Activated naive CD4-positive, alpha-beta T cell treated with anti-CD3 and anti-CD28 coated beads, Interleukin-2, amount 50 U/mL, for 24 hours (primary cell): Measurements from ENCODE around the gene SEC63.
"Not testable (repeated sequence)": the region's sequence is repeated elsewhere in the genome, so short reads cannot be mapped to it uniquely, and the experiment has no call there.

Experiments used
- H3K27ac Mint-ChIP-seq: one replicate; pipeline ENCODE4 v1.8.0; 2021; ENCODE audit warnings: mild to moderate bottlenecking, mixed read lengths
- H3K27me3 Mint-ChIP-seq: one replicate; pipeline ENCODE4 v1.8.0; 2021; ENCODE audit warnings: mixed read lengths
- H3K36me3 Mint-ChIP-seq: one replicate; pipeline ENCODE4 v1.8.0; 2021; ENCODE audit warnings: mixed read lengths
- H3K4me1 Mint-ChIP-seq: one replicate; pipeline ENCODE4 v1.8.0; 2021; ENCODE audit warnings: mixed read lengths
- H3K4me3 Mint-ChIP-seq: one replicate; pipeline ENCODE4 v1.8.0; 2021; ENCODE audit warnings: mild to moderate bottlenecking, mixed read lengths
- H3K9me3 Mint-ChIP-seq: one replicate; pipeline ENCODE4 v1.8.0; 2021; ENCODE audit warnings: mixed read lengths

SEC63 gene

DNA sequence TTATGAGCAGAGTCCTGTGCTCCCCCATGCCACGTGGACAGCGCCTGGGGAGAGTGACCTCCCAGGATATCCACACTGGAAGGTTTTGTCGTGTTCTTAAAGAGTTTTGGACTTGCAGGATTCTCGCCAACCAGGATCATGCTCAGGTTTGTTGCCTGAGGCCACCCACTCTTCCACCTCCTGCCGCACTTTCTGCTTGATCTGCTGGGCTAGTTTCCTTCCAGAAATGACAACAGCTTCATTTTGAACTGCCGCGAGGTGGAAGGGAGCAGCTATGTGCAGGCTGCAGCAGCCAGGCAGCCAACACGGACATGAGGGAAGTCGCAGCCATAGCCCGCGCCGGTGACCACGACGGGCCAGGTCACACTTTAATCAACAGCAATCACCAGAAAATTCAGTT, 27.7 kb upstream of the SEC63 start:
- Mint-ChIP-seq H3K27me3 (no peaks in the 10 kb centered on the region), H3K27ac (no peak overlapping the region)

GRCh38 chr6:107983811-107984210, 25.8 kb upstream of the SEC63 start:
- no peaks in the 10 kb centered on the region for H3K9me3 Mint-ChIP-seq
- H3K27ac Mint-ChIP-seq, result no peak overlapping the region
- H3K27me3 Mint-ChIP-seq, result no peaks in the 10 kb centered on the region
- no peak overlapping the region for H3K4me3 Mint-ChIP-seq
- no peaks in the 10 kb centered on the region for H3K4me1 Mint-ChIP-seq
- no peaks in the 10 kb centered on the region for H3K36me3 Mint-ChIP-seq

More for the DNA sequence above, 27.7 kb upstream of the SEC63 start:
- Mint-ChIP-seq H3K36me3 (no peaks in the 10 kb centered on the region), H3K9me3 (no peaks in the 10 kb centered on the region), H3K4me1 (no peaks in the 10 kb centered on the region), H3K4me3 (no peak overlapping the region)

DNA sequence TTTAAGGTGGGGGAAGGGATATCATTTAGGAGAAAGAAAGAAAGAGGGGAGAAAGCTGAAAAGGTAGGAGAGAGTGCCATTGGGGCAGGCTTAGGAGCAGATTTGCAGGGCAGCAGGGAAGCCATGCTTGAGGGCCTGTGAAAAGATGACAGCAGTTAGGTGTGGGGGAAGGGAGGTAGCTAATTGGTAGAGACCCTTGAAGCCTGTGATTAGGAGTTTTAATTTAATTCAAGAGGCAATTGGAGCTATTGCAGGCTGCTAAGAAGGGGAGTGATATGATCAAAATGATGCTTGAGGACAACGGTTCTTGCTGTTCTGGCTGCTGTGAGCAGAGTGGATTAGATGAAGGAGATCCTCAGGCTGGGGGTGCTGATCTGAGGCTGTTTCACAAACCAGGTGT, 24.5 kb upstream of the SEC63 start:
- Mint-ChIP-seq H3K27me3 (no peaks in the 10 kb centered on the region), H3K27ac (no peak overlapping the region), H3K4me1 (no peaks in the 10 kb centered on the region), H3K36me3 (no peaks in the 10 kb centered on the region), H3K4me3 (no peak overlapping the region), H3K9me3 (no peaks in the 10 kb centered on the region)

GRCh38 chr6:107981695-107982094, 23.7 kb upstream of the SEC63 start:
- Mint-ChIP-seq H3K27ac (no peak overlapping the region), H3K4me1 (no peaks in the 10 kb centered on the region), H3K36me3 (no peaks in the 10 kb centered on the region), H3K9me3 (no peaks in the 10 kb centered on the region), H3K4me3 (no peak overlapping the region), H3K27me3 (no peaks in the 10 kb centered on the region)

DNA sequence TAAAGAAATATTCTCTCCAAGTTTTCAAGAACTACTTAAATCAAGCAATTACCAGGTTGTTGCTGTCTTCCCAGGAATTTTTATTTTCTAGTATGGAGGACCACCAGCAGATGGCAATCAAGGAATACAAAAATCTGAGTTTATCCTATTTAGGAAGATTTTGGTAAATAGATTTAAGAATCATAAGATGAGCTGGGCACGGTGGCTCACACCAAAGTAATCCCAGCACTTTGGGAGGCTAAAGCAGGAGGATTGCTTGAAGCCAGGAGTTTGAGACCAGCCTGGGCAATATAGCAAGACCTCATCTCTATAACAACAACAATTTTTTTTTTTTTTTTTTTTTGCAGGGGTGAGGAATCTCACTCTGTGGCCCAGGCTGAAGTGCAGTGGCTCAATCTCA, 19.3 kb upstream of the SEC63 start:
- Mint-ChIP-seq H3K27ac (no peak overlapping the region), H3K36me3 (no peaks in the 10 kb centered on the region), H3K4me1 (no peaks in the 10 kb centered on the region), H3K4me3 (no peak overlapping the region), H3K9me3 (no peaks in the 10 kb centered on the region), H3K27me3 (no peaks in the 10 kb centered on the region)

GRCh38 chr6:107976155-107976783, 18.3 kb upstream of the SEC63 start:
- Mint-ChIP-seq H3K4me1 (no peaks in the 10 kb centered on the region), H3K9me3 (no peaks in the 10 kb centered on the region), H3K27me3 (no peaks in the 10 kb centered on the region), H3K27ac (no peak overlapping the region), H3K36me3 (no peaks in the 10 kb centered on the region), H3K4me3 (no peak overlapping the region)

DNA sequence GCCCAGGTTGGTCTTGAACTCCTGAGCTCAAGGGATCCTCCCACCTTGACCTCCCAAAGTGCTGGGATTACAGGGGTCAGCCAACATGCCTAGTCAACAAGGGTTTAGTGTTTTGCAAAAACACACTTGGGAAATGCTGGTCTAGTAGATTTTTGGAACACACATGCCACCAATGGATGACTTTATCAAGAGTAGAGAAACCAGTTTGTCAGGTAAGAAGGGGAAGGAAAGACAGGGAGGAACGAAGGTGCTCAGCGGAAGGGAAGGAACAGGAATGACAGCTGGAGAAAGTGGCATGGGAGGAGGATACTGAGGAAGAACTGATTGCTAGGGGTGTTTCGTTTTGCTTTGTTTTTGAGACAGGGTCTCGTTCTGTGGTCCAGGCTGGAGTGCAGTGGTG, 15.6 kb upstream of the SEC63 start:
- Mint-ChIP-seq H3K27ac (no peak overlapping the region), H3K27me3 (no peaks in the 10 kb centered on the region), H3K36me3 (no peaks in the 10 kb centered on the region), H3K4me1 (no peaks in the 10 kb centered on the region), H3K4me3 (no peak overlapping the region), H3K9me3 (no peaks in the 10 kb centered on the region)

DNA sequence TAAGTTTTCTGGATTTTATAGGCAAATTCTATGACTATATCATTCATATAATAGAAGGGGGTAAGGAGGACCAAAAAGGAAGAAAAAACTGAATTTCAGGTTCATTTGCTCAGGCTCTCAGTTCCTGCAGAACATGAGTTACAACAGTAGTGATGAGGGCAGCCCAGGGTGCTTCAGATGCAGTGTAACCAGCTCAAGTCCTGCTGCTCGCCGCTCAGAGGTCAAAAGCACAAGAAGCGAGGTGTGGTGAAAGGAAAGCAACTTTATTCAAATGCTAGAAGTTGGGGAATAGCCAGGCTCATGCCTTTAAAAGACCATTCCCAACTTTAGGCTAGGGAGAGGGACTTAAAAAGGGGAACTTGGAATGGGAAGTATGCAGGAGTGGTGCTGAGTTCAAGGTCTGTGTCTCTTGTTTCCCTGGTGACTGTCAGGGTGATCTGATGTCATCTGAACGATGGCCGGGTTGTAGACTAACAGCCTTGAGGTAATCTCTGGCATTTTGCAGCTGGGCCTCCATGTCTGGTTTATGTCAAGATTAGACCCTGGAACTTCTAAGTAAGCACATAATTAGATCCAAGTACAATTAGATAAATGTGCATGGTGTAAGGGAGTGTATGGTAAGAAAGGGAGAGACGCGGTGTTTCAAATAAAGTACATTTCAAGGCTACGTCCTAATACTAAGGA, 14.5 kb upstream of the SEC63 start:
- H3K36me3 Mint-ChIP-seq, result no peaks in the 10 kb centered on the region
- H3K27ac Mint-ChIP-seq, result no peak overlapping the region
- no peaks in the 10 kb centered on the region for H3K4me1 Mint-ChIP-seq
- H3K27me3 Mint-ChIP-seq, result no peaks in the 10 kb centered on the region
- no peaks in the 10 kb centered on the region for H3K9me3 Mint-ChIP-seq
- no peak overlapping the region for H3K4me3 Mint-ChIP-seq

GRCh38 chr6:107971181-107971580, 13.2 kb upstream of the SEC63 start:
- Mint-ChIP-seq H3K27me3 (no peaks in the 10 kb centered on the region), H3K4me3 (no peak overlapping the region), H3K4me1 (no peaks in the 10 kb centered on the region), H3K27ac (peak overlapping the region; percentile 38), H3K9me3 (no peaks in the 10 kb centered on the region), H3K36me3 (no peaks in the 10 kb centered on the region)

DNA sequence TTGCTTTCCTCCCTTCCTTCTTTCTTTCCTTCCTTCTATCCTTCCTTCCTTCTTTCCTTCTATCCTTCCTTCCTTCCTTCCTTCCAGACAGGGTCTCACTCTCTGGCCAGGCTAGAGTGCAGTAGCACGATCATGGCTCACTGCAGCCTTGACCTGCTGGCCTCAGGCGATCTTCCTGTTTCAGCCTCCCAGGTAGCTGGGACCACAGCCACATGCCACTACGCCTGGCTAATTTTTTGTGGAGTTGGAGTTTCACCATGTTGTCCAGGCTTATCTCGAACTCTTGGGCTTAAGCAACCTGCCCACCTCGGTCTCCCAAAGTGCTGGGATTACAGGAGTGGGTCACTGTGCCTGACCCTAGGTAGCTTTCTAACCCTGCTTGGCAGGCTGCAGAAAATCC, 12.2 kb upstream of the SEC63 start:
- Mint-ChIP-seq H3K27me3 (no peaks in the 10 kb centered on the region), H3K36me3 (no peaks in the 10 kb centered on the region), H3K4me1 (no peaks in the 10 kb centered on the region), H3K4me3 (no peak overlapping the region), H3K27ac (no peak overlapping the region), H3K9me3 (no peaks in the 10 kb centered on the region)

DNA sequence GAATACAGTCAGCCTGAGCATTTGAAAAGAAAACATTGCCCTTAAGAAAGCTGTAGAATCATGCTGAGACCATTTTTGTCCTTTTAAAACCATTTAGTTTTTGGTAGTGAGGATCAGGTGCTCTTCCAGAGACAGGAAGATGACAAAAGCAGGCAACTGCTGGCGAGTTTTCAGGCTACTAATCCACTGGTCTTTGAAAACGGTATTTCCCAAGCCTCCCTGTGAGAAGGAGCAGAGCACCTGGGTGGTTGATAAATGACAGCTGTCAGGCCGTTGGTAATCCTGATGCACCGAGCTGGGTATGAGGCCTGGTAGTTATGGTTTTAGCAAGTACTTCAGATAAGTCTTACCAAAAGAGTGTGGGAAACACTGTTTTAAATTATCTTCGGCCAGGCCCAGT, 10.1 kb upstream of the SEC63 start:
- no peaks in the 10 kb centered on the region for H3K36me3 Mint-ChIP-seq
- no peaks in the 10 kb centered on the region for H3K9me3 Mint-ChIP-seq
- no peaks in the 10 kb centered on the region for H3K27me3 Mint-ChIP-seq
- no peak overlapping the region for H3K27ac Mint-ChIP-seq
- no peak overlapping the region for H3K4me3 Mint-ChIP-seq
- H3K4me1 Mint-ChIP-seq, result peaks cover 9% of the 10 kb centered on the region

DNA sequence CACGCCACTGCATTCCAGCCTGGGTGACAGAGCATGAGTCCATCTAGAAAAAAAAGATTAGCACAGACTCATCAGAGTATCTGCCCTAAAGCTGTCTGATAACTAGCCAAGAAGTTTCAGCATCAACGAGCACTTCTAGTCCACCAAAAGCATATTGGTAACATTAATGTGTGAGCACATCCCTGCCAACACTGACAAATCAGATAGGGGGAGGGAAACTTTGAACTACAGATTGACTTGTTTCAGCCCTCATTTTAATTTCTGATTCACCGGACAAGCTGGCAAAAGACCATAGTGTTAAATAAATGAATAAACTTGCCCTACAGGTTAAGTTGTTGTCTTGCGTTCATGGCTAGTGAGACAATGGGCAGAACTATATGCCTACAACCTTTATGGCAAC, 7.7 kb upstream of the SEC63 start:
- Mint-ChIP-seq H3K4me3 (no peak overlapping the region), H3K9me3 (no peaks in the 10 kb centered on the region), H3K36me3 (no peaks in the 10 kb centered on the region), H3K4me1 (peaks cover 9% of the 10 kb centered on the region), H3K27ac (no peak overlapping the region), H3K27me3 (no peaks in the 10 kb centered on the region)

GRCh38 chr6:107962723-107963122, 4.7 kb upstream of the SEC63 start:
- peaks cover 12% of the 10 kb centered on the region for H3K4me1 Mint-ChIP-seq
- H3K27ac Mint-ChIP-seq, result no peak overlapping the region
- H3K36me3 Mint-ChIP-seq, result no peaks in the 10 kb centered on the region
- H3K4me3 Mint-ChIP-seq, result no peak overlapping the region
- no peaks in the 10 kb centered on the region for H3K9me3 Mint-ChIP-seq
- H3K27me3 Mint-ChIP-seq, result no peaks in the 10 kb centered on the region

- Mint-ChIP-seq H3K36me3 (peaks cover 8% of the 10 kb centered on the region), H3K27ac (no peak overlapping the region), H3K27me3 (no peaks in the 10 kb centered on the region), H3K4me1 (peaks cover 30% of the 10 kb centered on the region), H3K9me3 (no peaks in the 10 kb centered on the region), H3K4me3 (no peak overlapping the region)
These were observed 1.4 kb upstream of the SEC63 start for GRCh38 chr6:107959392-107959791.

DNA sequence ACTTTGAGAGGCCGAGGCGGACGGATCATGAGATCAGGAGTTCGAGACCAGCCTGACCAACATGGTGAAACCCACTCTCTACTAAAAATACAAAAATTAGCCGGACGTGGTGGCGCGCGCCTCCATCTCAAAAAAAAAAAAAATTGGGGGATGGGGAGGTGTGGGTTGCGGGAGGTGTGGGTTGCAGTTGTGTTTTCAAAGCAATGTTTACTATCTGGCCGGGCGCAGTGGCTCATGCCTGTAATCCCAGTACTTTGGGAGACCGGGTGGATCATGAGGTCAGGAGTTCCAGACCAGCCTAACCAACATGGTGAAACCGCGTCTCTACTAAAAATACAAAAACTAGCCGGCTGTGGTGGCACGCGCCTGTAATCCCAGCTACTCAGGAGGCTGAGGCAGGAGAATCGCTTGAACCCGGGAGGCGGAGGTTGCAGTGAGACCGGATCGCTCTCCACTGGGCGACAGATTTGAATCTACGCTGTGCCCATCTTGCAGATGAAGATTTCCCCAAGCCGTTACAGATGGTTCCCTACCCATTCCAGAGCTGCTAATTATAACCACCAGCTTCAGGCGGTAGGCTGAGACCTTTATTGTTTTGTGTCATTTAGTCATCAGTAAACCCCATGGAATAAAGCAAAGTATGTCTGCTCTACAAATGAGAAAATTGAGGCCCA, 818 bp upstream of the SEC63 start:
- H3K36me3 Mint-ChIP-seq, H3K27me3 Mint-ChIP-seq, H3K27ac Mint-ChIP-seq, H3K9me3 Mint-ChIP-seq: not testable (repeated sequence)
- peak overlapping the region; percentile 99 for H3K4me3 Mint-ChIP-seq
- H3K4me1 Mint-ChIP-seq, result peaks cover 27% of the 10 kb centered on the region

GRCh38 chr6:107957308-107957908, 600 bp downstream of the SEC63 start:
- H3K36me3 Mint-ChIP-seq, result peaks cover 8% of the 10 kb centered on the region
- H3K27ac Mint-ChIP-seq, result peak overlapping the region; percentile 98
- no peaks in the 10 kb centered on the region for H3K9me3 Mint-ChIP-seq
- H3K4me3 Mint-ChIP-seq, result peak overlapping the region; percentile 99
- H3K4me1 Mint-ChIP-seq, result peaks cover 30% of the 10 kb centered on the region
- no peaks in the 10 kb centered on the region for H3K27me3 Mint-ChIP-seq
